DMS53 (cell line): ENCODE results near the gene RARA.
"Not testable (repeated sequence)": the region's sequence is repeated elsewhere in the genome, so short reads cannot be mapped to it uniquely, and the experiment has no call there.

Source experiments
- DNase-seq: peaks from one replicate; lab custom pipeline; 2025; lab: John Stamatoyannopoulos, UW

RARA gene

DNA sequence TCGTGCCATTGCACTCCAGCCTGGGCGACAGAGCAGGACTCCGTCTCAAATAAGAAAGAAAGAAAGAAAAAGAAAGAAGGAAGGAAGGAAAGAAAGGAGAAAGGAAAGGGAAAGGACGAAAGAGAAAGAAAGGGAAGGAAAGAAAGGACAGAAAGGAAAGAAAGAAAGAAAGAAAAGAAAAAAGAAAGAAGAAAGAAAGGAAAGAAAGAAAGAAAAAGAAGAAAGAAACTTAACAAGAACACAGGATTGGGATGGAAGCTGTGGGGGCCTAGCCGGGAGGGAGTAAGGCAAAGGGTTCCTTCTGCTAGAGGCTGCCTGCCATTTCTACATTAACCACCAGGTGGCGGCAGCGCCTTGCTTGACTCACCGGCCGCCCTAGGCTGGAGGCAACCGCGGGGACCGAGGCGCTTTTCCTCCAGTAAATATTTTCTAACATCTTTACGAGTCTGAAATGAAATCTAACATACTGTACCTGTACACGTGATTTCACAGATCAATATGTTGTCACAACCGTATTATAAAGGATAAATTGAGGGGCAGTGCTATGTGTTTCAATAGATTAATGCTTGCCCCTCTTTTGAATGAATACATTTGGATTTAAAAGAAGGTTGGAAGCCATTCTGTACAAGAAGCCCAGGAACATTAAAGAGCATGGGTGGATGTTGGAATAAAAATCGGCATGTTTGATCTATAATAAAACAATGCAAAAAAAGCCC, 49.5 kb downstream of the RARA start:
- DNase-seq = peak; percentile 86

GRCh38 chr17:40360091-40360490, 51.1 kb downstream of the RARA start:
- DNase-seq = no peak

GRCh38 chr17:40361063-40361924, 52.3 kb downstream of the RARA start:
- DNase-seq = no peak

DNA sequence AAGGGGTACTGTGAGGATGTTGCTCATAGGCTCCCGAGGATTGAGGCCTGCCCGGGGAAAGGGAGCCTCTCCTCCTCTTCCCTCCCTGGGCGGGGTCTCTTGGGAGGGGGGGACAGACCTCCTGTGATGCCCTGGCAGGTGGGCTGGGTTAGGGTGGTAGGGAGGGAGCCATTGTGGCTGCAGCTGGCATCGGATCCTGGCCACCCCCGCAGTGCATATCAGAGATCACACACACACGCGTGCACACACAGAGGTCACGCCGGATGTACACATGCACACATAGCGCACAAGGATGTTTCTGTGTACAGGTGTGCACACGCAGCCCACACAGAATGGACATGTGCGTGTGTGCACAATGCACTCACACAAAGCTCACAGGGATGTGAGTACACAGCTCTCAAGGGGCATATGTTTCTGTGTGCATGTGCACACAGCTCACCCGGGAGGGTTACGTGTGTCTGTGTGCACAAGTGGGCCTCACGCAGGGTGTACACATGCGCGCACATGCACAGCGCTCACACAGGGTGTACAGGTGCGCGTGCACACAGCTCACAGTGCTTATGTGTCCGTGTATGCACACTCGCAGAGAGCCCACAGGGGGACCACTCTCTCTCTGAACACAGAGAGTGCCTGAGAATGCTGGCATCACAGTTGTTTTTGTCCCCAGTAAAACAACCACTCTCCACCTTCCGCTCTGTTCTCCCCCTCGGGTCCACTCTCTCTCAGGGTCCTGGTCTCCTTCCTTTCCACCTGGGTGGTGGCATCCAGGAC, 53.1 kb downstream of the RARA start:
- DNase-seq = peak; percentile 40

GRCh38 chr17:40362696-40363110, 53.7 kb downstream of the RARA start:
- DNase-seq = peak; percentile 89

GRCh38 chr17:40363111-40363827, 54.3 kb downstream of the RARA start:
- DNase-seq = peak; percentile 65

- DNase-seq = no peak
These were observed 55.3 kb downstream of the RARA start, which contains the start of gene GJD3 for GRCh38 chr17:40364121-40364861. Gene GJD3, minus strand, starts transcription at chr17:40364737. Its CDS starts 922 bp downstream, at chr17:40363815.

DNA sequence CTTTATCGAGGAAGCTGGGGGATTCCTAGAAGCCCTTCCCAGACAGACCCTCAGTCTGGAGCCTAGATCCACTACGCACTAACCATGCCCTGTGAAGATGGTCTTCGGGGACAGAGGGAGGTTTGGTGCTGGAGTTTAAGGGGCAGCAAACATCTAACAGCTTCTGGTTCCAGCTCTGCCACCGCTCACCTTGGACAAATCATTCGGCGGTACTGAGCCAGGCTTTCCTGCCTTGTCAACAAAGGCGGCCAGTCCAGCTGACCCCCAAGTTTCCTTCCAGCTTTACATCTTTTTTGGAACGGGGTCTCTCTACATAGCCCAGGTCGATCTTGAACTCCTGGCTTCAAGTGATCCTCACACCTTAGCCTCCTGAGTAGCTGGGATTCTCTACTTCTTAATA, 55.9 kb downstream of the RARA start:
- DNase-seq = no peak

GRCh38 chr17:40366076-40366860, 57.3 kb downstream of the RARA start:
- DNase-seq = no peak

- DNase-seq = no peak
These were observed 58.0 kb downstream of the RARA start for GRCh38 chr17:40366861-40367518.

GRCh38 chr17:40367728-40368127, 58.7 kb downstream of the RARA start:
- DNase-seq = not testable (repeated sequence)

DNA sequence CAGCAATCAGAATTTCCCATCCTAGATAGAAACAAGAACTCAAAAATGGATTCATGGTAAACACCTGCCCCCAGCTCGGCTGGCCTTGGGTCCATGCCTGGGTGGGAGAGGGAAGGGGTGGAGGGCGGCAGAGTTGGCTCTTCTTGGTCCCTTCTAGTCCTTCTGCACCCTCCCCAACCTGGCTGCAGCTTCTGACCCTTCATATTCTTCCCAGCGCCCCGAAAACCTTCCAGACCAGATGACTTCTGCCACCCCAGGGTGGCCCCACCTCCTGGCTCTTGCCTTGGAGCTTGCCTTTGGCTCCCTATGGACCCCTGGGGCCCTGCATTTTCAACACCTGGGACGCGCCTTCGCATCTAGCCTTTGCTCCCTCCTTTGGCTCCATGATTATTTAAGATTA, 60.9 kb downstream of the RARA start:
- DNase-seq = no peak

- DNase-seq = peak; percentile 58
These were observed 62.4 kb downstream of the RARA start for GRCh38 chr17:40371261-40371929.

DNA sequence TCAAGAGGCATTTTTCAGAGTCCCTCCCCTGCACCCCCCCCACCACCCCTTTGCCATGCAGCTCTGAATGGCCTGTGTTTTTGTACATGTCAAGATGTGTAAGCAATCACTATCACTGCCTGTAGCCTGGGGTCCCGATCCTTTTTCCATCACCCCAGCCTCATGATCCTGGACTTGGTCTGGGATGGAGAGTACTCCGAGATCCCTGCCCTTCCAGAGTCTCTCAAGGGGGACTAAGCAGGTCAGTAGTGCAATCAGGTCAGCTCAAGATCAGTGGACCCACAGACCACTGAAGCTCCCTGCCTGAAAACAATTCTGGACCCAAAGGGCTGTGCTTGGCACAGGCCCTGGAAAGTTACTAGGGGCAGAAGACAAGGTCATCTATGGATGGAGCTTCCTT, 63.1 kb downstream of the RARA start:
- DNase-seq = no peak

- DNase-seq = not testable (repeated sequence)
These were observed 63.7 kb downstream of the RARA start for GRCh38 chr17:40372644-40373043.

GRCh38 chr17:40373324-40373723, 64.3 kb downstream of the RARA start:
- DNase-seq = no peak

DNA sequence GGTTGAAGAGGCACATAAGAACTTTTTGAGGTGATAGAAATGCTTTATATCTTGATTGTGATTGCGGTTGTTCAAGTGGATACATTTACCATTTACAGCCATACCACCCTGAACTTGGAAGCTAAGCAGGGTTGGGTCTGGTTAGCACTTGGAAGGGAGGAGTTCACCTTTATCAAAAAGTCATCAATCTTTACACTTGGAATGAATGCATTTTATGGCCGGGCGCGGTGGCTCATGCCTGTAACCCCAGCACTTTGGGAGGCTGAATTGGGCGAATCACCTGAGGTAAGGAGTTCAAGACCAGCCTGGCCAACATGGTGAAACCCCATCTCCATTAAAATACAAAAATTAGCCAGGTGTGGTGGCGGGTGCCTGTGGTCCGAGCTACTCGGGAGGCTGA, 65.0 kb downstream of the RARA start:
- DNase-seq = no peak

- no peak for DNase-seq
These were observed 66.0 kb downstream of the RARA start for GRCh38 chr17:40374821-40375498.
